HG02610 (cell line): ENCODE data around the gene MAOB.

Experiments used
- ATAC-seq: cut with Tn5 transposase; IDR thresholded peaks from one replicate; pipeline ENCODE4 v1.9.1; 2021; ENCODE audit warnings: mild to moderate bottlenecking, moderate library complexity; ENCODE audit not compliant: unreplicated experiment

MAOB gene

GRCh38 chrX:43861750-43862149 is 20.5 kb downstream of the MAOB start:
- ATAC-seq = no peak

- ATAC-seq = no peak
Observed at GRCh38 chrX:43860646-43861370, 21.4 kb downstream of the MAOB start.

GRCh38 chrX:43853225-43853828 is 28.9 kb downstream of the MAOB start:
- ATAC-seq = no peak

- ATAC-seq = no peak
Observed at GRCh38 chrX:43850629-43851028, 31.6 kb downstream of the MAOB start.

GRCh38 chrX:43849173-43849572 is 33.1 kb downstream of the MAOB start:
- no peak for ATAC-seq

GRCh38 chrX:43847352-43847751 is 34.9 kb downstream of the MAOB start:
- ATAC-seq = no peak

GRCh38 chrX:43846558-43846957 is 35.7 kb downstream of the MAOB start:
- no peak for ATAC-seq

GRCh38 chrX:43845776-43846175 is 36.5 kb downstream of the MAOB start:
- ATAC-seq = no peak

- ATAC-seq = no peak
Observed at GRCh38 chrX:43840265-43840664, 42.0 kb downstream of the MAOB start.

- no peak for ATAC-seq
Observed at GRCh38 chrX:43836435-43837184, 45.6 kb downstream of the MAOB start.

GRCh38 chrX:43835559-43835958 is 46.7 kb downstream of the MAOB start:
- ATAC-seq = no peak

- no peak for ATAC-seq
Observed at GRCh38 chrX:43827791-43828190, 54.5 kb downstream of the MAOB start.

- no peak for ATAC-seq
Observed at GRCh38 chrX:43822014-43822413, 60.2 kb downstream of the MAOB start.

GRCh38 chrX:43817444-43817843 is 64.8 kb downstream of the MAOB start:
- no peak for ATAC-seq

GRCh38 chrX:43815209-43815608 is 67.0 kb downstream of the MAOB start:
- no peak for ATAC-seq

GRCh38 chrX:43813898-43814297 is 68.4 kb downstream of the MAOB start:
- ATAC-seq = no peak

GRCh38 chrX:43813319-43813718 is 68.9 kb downstream of the MAOB start:
- ATAC-seq = no peak

GRCh38 chrX:43809463-43809862 is 72.8 kb downstream of the MAOB start:
- no peak for ATAC-seq

GRCh38 chrX:43808231-43808630 is 74.0 kb downstream of the MAOB start:
- no peak for ATAC-seq

- ATAC-seq = no peak
Observed at GRCh38 chrX:43805579-43805978, 76.7 kb downstream of the MAOB start.

- ATAC-seq = no peak
Observed at GRCh38 chrX:43804021-43804420, 78.2 kb downstream of the MAOB start.
